GM21390 (cell line): Measurements from ENCODE around the gene UMODL1.

Source experiments
- ATAC-seq: cut with Tn5 transposase; IDR thresholded peaks from one replicate; pipeline ENCODE4 v1.9.1; 2021; ENCODE audit not compliant: unreplicated experiment

UMODL1 gene

DNA sequence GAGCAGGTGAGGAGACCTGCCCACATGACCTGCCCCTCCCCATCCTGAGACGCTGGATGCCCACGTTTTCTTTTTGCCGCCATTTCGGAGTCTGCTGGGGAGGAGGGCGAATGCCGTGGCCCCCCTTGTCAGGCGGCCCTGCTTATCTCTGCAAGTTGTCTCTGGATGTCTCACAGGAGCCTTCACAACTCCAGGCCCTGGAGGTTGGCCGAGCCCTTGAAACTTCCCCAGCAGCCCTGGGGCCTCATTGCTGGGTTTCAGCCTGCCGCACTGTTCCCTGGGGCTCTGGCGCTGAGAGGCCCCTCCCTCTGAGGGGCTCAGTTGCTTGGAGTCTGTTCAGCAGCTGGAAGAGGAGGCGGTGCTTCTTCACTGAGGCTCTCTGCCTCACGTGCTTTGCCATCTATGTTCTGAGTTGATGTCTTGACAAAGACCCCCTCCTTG is 31.2 kb upstream of the UMODL1 start:
- no peak for ATAC-seq

DNA sequence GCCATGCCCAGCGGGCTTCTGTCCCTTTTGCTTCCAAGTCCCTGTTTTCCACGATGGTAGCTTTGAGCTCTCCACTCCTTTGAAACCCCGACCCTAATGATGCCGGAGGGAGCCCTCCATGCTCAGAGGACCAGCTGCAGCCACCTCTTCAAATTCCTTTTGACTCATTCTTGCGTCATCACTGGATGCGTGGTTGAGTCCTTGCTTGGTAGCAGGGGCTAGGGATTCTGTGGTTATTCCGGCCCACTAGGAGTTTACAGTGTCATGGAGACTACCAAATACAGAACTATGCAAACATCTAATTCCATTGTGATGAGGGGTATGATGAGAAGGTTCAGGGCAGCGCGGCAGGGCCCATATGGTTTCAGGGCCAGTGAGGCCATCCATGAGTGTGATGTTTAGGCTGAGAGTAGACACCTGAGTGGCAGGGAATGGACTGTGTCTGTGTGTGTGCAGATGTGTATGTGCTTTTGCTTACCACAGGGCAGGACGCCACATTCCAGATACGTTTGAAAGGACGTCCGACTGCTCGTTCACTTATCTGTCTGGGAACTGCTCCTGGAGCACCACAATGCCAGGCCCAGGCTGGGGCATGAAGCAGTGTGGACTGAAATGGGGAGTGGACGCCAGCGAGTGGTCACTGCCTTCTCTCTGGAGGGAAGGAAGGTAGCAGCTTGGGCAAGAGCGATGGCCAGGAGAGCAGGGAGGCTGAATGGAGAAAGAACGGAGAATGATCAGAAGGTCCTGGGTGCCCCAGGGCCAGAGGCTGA is 30.5 kb upstream of the UMODL1 start:
- ATAC-seq = no peak

DNA sequence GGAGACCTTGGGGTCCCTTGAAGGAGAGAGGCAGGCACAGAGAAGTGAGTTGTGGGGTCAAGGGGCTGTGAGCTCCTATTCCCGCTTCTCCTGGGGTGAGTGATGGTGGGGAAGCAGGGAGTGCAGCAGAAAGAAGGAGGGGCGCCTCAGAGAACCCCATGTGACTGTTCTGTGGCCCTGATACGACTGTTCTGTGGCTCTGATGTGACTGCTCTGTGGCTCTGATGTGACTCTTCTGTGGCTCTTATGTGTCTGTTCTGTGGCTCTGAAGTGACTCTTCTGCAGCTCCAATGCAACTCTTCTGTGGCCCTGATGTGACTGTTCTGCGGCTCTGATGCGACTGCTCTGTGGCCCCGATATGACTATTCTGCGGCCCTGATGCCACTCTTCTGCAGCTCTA is 29.9 kb upstream of the UMODL1 start:
- no peak for ATAC-seq

DNA sequence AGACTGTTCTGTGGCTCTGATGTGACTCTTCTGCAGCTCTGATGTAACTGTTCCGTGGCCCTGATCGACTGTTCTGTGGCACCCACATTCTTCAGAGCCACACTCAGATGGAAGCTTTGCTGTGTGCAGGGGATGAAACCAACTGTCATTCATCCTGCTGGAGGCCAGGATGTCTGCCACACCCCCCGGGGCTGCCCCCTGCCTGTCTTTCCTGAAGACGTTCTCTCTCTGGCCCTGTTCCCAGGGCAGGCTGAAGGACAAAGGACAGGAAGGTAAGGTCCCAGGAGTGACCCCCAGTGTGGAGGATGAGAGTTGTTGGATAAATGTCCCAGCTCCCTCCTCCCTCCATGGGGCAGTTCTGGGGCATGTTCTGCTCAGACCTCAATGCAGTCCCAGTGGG is 29.4 kb upstream of the UMODL1 start:
- no peak for ATAC-seq

DNA sequence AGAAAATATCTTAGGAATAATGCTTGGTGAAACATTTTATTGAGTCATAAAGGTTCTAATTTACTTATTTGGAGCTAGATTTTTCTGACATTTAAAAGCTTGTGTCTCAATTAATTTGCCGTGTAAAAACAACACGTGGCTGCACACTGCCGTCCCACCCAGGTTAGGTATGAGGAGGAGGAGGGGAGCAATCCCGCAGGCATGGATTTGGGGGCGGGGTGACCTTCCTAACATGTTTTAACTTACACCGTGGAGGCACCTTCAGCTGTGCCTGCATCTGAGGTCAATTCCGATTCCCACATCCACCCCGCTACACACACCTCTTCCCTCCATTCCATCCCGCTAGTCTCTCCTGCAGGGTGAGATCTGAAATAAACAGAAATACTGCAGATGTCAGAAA is 28.5 kb upstream of the UMODL1 start:
- no peak for ATAC-seq

DNA sequence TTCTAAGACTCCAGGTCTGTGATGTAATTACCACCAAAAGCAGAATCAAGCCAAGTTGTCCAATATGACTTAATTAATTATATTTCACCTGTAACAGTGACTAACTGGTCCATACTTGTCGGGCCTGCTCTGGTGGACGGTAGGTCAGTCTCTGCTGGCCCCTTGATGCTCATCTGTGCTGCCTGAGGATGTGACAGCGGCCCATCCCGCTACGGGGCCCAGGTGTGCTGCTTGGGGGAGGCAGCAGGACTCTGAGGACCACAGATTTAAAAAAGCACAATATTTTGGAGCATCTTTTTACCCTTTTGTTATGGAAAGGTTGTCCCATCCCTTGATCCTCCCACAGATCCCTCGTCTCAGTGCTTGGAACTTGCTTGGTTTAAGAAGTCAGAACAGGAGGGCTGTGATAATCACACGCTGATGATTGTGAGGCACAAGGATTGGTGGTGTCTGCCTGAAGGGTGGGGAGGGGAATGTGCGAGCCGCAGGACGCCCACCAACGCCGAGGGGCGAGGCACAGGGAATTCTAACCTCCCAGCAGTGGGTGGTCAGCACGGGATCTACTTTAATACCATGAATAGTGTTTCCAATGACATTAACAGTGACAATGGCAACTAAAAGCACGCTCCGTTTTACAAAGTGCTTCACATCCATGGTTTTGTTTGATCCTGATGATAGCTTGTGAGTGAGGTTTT is 27.8 kb upstream of the UMODL1 start:
- ATAC-seq = no peak

DNA sequence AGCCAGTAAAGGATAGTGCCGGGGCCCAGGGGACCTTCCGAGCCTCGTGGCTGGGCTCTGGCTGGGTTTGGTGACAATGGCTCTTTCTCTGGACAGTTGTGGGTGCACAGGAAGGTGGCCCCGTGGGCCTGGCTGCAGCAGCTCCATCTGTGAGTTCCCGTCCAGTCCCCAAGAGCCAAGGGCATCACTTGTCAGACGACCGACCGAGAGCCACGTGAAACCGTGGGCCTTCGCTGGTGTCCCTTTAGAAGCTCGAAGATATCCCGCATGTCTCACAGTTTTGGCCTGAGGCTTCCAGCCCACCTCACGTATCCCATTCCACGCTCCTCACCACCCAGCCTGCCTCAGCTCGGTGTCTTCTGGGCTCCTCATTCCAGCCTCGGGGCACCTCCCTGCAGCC is 27.2 kb upstream of the UMODL1 start:
- ATAC-seq = no peak

DNA sequence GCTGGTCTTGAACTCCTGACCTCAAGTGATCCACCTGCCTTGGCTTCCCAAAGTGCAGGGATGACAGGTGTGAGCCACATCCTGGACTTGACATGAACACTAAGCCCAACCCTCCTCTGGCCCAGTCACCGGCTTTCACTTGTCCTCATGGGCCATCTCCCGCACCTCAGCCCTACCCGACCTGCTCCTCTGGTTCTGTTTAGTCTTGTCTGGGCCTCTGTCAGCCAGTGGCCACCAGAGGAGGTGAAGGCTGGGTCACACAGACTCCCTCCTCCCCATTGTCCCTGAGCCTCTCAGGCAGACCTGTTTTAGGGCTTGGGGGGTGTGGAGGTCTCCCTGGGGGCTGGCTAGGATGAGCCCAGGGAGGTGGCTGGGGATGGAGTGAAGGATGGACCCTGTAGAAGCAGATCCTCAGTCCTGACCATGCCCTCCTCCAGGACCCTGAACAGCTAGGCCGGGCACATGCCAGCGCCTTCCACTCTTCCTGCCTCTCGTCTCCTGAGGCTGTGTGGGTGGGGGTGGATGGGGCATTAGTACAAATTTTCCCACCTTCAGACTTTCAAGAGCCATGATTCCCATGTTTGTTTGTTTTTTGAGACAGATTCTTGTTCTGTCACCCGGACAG is 26.1 kb upstream of the UMODL1 start:
- ATAC-seq = no peak

DNA sequence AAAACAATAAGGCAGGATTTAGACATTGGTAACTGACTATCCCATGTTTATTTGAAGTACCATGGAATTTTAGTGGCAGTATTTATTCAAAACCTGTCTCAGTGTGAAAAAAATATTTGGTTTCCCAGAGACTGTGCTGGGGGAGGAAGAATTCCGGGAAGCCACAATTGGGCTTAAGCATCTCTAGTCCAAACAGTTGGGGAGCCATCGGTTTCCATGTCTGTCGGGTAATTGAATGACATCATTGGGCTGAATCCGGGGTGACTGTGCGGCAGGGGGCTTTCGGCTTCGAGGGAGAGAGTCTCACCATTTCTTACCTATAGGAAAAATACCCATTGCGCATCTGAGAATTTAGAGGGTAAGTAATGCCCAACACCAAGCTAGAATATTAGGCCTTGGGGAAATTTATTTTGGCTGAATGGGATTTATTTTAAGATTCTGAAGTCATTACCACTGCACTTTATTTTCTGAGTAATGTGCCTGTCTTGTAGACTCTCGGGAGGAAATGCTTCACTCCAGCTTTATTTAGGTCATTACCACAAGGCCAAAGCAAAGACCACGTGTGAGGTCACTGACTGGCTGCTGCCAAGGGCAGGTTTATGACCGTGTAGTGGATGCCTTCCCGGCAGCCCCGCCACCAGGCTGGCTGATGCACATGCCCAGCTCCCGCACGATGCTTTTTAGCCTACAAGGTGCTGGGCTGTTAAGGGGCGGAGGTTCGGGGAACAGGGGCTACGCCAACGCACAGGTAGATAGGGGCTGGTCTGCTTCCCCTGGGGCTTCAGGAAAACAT is 23.1 kb upstream of the UMODL1 start:
- no peak for ATAC-seq

DNA sequence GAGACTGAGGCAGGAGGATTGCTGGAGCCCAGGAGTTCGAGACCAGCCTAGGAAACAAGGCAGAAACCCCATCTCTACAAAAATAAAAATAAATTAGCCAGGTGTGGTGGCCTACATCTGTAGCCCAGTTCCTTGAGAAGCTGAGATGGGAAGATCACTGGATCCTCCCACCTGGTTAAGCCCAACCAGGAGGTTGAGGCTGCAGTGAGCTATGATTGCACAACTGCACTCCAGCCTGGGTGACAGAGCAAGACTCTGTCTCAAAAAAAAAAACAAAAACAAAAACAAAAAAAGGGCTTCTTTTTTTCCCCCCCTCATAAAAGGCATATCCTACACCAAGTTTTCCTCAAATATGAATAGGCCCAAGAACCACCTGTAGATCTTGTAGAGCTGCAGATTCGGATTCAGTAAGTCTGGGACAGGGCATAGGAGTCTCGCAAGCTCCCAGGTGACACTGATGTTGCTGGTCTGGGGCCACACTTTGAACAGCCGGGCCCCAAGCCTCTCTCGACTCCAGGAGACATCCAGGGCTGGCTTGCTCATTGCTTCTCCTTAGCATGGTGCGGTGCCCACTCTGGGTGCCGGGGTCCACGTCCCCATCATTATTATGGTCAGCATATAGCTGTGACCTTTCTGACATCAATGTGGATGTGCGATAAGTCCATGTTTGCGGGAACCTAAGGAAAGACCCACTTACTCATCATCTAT is 22.1 kb upstream of the UMODL1 start:
- ATAC-seq = no peak

DNA sequence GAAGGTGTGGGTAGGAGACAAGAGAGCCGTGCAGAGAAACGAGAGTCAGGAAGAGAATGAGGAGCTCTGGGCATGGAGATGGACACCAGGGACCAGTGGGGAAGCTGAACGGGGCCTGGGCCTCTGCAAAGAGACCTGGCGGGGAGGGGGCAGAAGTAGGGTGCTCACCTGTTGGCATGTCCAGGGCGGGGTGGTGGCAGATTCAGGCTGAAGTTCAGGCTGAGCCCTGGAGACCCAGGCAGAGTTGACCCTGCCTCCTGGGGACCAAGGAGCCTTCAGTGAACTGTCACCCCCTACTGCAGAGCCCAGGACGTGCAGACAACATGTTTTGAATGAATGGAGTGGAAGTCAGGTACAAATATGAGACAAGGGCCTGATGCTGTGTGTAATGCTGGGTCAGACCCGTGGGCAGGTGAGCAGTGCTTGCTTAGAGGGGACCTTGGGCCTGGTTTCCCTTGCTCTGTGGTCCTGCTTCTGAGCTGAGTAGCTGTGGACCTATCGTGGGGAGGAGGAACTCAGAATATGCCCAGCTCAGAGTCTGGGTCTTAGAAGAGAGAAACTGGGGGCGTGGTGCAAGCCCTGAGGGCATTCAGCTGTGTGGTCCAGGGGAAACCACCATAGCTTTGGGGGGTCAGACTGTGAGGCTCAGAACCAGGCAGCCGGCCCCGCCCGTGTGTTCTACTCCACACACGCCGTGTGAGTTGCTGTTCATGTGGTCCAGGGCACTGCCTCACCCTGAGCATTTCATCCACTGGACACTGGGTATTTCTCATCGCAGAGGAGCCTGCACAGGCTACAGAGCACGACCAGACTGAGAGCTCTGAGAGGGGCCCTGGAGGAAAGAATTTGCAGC is 21.3 kb upstream of the UMODL1 start:
- ATAC-seq = no peak

DNA sequence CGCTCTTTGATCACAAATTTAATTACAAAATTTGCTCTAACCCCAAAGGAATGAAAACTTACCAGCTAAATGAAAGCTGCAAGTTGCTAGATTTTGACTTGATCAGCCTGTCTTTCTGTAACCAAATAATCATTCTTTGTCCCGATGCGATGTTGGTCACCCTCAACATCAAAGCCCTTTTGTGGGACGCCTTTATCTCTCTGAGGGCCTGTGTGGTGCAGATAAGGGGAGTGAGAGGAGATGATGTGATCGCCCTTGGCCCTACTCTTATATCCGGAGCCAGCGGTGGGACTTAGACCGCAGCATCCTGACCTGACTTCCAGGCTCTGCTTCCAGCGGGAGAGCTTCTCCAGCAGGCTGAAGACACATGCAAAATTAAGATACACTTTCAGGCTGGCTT is 19.3 kb upstream of the UMODL1 start:
- ATAC-seq = no peak

DNA sequence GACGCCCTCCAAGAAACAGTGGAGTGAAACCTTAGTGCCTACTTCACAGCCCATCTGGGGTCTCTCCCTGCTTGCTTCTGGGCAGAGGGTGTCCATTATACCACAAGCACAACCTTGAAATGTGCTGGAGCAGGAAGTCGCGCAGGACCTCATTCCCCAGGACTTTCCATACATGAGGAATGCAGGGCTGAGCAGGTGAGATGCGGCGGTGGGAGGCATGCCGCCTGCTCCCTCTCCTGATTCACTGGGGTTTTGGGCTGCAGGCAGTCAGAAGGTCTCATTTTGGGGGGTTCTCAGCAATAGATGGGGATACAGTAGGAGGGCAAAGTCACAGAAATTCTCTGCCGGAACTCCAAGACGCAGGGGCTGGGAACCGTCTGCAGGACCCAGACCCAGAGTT is 15.7 kb upstream of the UMODL1 start:
- ATAC-seq = no peak

DNA sequence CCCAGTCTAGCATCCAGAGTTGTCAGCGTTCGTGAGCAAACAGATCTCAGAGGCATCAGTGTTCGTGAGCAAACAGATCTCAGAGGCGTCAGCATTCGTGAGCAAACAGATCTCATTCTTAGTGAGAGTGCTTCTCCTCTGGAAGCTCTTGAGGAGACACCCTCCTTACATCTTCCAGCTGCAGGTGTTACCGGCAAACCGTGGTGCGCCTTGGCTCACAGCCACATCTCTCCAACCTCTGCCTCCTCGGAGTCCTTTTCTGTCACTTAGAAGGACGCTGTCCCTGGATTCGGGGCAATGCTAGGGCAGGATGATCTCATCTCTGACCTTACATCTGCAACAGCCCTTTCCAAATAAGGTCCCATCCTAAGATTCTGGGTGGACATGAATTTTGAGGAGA is 14.6 kb upstream of the UMODL1 start:
- no peak for ATAC-seq

DNA sequence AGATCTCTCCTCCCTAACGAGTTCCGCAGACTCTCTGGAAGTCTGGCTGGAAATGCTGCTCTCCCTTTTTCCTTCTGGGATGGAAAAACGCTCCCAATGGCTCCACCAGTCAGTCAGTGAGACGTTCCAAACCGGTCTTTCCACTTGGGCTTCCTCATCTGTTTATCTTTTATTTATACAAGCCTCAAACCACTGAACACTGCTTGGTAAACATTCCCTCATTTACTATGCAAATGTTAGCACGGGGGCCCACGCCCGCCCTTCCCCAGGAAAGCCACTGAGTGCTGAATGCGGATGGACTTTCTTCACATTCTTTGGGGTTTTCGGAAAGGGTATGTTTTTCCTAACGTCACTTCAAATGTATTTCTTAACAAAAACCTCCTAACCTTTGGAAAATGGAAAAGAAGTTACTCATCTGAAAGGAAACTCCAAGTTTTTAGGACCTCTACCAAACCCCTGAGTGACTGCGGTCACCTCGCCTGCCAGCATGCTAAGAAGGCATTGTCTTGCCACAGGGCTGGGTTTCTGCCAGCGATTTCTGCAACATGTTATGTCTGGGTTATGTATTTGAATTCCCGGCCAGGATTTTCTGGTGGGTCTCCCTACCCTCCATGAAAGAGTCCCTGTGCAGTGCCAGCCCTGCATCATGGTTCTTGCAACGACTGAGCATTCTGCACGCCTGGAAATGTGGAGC is 14.0 kb upstream of the UMODL1 start:
- ATAC-seq = no peak

DNA sequence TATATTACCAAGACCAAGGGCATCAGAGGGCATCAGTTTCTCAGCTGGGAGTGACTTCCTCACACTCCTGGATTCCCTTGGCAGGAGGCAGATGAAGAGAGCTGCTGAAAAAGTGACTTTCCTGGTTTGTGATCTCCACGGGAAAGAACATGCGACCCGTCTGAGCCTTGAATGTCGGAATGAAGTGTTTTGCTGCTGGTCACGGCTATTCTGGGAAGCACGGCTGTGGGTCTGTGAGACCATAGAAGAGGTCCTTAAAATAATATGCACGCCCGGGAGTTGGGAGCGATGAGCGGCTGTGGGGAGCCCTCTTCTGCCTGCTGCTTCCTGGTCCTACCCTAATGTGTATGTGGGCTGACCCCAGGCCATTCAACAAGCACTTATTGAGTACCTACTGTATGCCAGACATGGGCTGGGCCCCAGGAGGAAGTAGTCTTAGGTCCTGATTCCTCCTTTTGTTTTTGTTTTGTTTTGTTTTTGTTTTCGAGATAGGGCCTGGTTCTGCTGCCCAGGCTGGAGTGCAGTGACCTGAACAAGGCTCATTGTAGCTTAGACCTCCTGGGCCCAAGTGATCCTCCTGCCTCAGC is 13.2 kb upstream of the UMODL1 start:
- no peak for ATAC-seq

DNA sequence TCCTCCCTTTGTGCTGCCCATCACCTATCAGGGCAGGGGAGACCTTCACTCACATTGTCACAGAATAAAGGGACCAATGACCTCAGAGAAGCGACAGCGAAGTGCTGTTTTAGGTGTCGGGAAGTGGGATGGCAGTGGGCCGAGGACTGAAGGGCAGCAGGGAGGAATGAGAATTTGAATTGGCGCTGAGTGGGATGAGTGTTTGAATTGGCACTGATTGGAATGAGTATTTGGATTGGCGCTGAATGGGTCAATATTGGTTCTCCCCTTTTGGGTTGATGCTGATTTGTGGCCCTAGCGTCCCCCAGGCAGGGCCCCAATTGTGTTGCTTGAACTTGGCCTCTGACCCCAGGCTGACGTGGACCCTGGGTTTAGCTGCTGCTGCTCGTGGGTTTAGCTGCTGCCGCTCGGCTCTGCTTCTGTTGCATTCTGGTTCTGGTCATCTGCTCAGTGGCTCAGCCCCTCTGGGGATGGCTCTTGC is 12.4 kb upstream of the UMODL1 start:
- ATAC-seq = no peak

DNA sequence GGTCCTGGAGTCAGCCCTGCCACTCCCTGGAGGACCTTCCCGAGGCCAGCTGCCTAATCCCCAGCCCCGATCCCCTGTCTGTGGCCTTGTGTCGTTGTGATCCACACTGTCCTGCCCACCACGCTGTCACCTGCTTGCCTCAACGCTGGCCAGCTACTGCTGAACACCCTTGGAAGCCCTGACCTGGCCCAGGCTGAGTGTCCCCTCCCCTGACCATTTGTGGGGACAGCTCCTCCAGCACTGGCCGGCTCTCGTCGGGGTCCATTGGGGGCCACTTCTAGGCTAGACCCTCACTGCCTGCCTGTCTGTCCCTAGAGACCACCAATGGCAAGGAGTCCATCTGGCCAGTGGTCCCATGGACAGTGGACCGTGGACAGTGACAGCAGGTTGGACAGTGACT is 12.0 kb upstream of the UMODL1 start:
- no peak for ATAC-seq

DNA sequence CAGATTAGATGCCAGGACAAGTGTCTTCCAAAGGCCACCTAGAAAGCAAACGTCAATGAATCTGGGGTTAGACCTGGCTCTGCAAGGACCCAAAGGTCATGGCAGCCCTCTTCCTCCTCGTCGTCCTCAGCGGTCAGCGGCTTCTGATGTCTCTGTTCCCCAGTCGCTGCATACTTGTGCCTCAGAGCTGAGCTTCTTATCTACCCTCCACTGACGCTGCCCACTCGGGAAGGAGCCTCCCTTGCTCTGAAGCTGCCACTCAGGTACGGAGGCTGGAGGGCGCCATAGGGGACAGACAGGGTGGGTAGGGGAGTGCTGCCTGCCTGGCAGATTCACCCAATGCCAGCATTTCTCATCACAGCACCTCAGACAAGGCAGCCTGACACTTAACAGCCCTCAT is 11.4 kb upstream of the UMODL1 start:
- no peak for ATAC-seq
